ENCODE data around the gene NRP1.

DNA sequence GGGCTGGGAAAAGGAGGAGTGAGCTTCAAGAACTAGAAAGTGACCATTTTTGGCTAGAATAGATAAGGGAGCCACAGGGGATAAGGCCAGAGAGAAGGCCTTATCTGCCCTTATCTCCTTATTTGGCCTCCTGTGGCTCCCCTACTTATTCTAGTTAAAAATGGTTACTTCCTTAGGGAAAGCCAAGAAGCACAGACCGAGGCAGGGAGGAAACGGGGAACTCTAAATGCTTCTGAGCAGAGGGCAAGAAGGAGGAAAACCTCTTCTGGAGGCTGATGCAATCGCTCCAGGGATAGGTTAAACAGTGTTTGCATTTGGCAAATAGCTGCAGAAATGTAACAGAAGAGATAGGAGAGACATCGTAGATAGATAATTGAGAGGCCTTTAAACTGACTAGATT is 18.6 kb downstream of the NRP1 start:
- TF ChIP-seq, protein P1, sequence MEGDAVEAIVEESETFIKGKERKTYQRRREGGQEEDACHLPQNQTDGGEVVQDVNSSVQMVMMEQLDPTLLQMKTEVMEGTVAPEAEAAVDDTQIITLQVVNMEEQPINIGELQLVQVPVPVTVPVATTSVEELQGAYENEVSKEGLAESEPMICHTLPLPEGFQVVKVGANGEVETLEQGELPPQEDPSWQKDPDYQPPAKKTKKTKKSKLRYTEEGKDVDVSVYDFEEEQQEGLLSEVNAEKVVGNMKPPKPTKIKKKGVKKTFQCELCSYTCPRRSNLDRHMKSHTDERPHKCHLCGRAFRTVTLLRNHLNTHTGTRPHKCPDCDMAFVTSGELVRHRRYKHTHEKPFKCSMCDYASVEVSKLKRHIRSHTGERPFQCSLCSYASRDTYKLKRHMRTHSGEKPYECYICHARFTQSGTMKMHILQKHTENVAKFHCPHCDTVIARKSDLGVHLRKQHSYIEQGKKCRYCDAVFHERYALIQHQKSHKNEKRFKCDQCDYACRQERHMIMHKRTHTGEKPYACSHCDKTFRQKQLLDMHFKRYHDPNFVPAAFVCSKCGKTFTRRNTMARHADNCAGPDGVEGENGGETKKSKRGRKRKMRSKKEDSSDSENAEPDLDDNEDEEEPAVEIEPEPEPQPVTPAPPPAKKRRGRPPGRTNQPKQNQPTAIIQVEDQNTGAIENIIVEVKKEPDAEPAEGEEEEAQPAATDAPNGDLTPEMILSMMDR (IDR thresholded peaks at IDR 0.05; ENCODE audit: low read depth, low read length, missing input control) = no peak
- TF ChIP-seq, protein P2, sequence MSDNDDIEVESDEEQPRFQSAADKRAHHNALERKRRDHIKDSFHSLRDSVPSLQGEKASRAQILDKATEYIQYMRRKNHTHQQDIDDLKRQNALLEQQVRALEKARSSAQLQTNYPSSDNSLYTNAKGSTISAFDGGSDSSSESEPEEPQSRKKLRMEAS (IDR thresholded peaks at IDR 0.05) = no peak
- TF ChIP-seq TAF1 (conservative IDR thresholded peaks at IDR 0.05) (no peak), ZBTB33 (IDR thresholded peaks at IDR 0.05) (no peak), JUND (IDR thresholded peaks at IDR 0.05) (no peak)
